MM.1S (cell line): ENCODE measurements around the gene TEX14.
"Not testable (repeated sequence)": the region's sequence is repeated elsewhere in the genome, so short reads cannot be mapped to it uniquely, and the experiment has no call there.

Experiments
- DNase-seq: peaks from one replicate; pipeline ENCODE4 v3.0.0-alpha.2; 2015
- H2AFZ ChIP-seq: fragments of 300-600 bp; sonication (generic); 2 replicates; pipeline ENCODE4 v1.6.0; 2016; ENCODE audit warnings: antibody characterized with exemption, low read length
- H3F3A ChIP-seq: fragments of 300-600 bp; sonication (generic); 2 replicates; pipeline ENCODE4 v1.6.1; 2016; ENCODE audit warnings: mild to moderate bottlenecking, antibody characterized with exemption, low read length, moderate library complexity, mixed read lengths; ENCODE audit not compliant: insufficient read depth
- H3K27ac ChIP-seq: fragments of 300-600 bp; sonication (generic); 2 replicates; pipeline ENCODE4 v1.5.1; 2016; ENCODE audit warnings: mild to moderate bottlenecking, low read length
- H3K27me3 ChIP-seq: fragments of 300-600 bp; sonication (generic); replicated peaks from 2 replicates; pipeline ENCODE4 v1.6.0; 2016; ENCODE audit warnings: low read length; ENCODE audit not compliant: insufficient read depth
- H3K36me3 ChIP-seq: fragments of 300-600 bp; sonication (generic); replicated peaks from 2 replicates; pipeline ENCODE4 v1.6.1; 2016; ENCODE audit warnings: mild to moderate bottlenecking, low read length, mixed read lengths; ENCODE audit not compliant: insufficient read depth
- H3K4me1 ChIP-seq: fragments of 300-600 bp; sonication (generic); 2 replicates; pipeline ENCODE4 v1.6.1; 2016; ENCODE audit warnings: low read length, mixed read lengths
- H3K4me2 ChIP-seq: fragments of 300-600 bp; sonication (generic); 2 replicates; pipeline ENCODE4 v1.6.0; 2016; ENCODE audit warnings: low read depth, low read length
- H3K4me3 ChIP-seq: fragments of 300-600 bp; sonication (generic); 2 replicates; pipeline ENCODE4 v1.5.1; 2016; ENCODE audit warnings: low read length, mixed read lengths
- H3K79me2 ChIP-seq: fragments of 300-600 bp; sonication (generic); 2 replicates; pipeline ENCODE4 v1.6.1; 2016; ENCODE audit warnings: mixed run types, low read length, mixed read lengths
- H3K9ac ChIP-seq: fragments of 300-600 bp; sonication (generic); 2 replicates; pipeline ENCODE4 v1.6.1; 2016; ENCODE audit warnings: low read length, mixed read lengths
- H3K9me2 ChIP-seq: fragments of 300-600 bp; sonication (generic); replicated peaks from 2 replicates; pipeline ENCODE4 v1.6.1; 2016; ENCODE audit warnings: mild to moderate bottlenecking, low read length, mixed read lengths; ENCODE audit not compliant: insufficient read depth
- H3K9me3 ChIP-seq: fragments of 300-600 bp; sonication (generic); replicated peaks from 2 replicates; pipeline ENCODE4 v1.6.1; 2016; ENCODE audit warnings: mild to moderate bottlenecking, low read length, mixed read lengths; ENCODE audit not compliant: insufficient read depth
- H4K20me1 ChIP-seq: fragments of 300-600 bp; sonication (generic); 2 replicates; pipeline ENCODE4 v1.6.1; 2016; ENCODE audit warnings: mild to moderate bottlenecking, low read length, moderate library complexity, mixed read lengths; ENCODE audit not compliant: insufficient read depth
- EZH2 ChIP-seq: fragments of 300-600 bp; sonication (generic); optimal IDR thresholded peaks from 2 replicates; pipeline ENCODE3; 2017; ENCODE audit warnings: low read depth, mild to moderate bottlenecking, antibody characterized with exemption, low read length, mixed read lengths
- EZH2phosphoT487 ChIP-seq: fragments of 300-600 bp; sonication (generic); IDR thresholded peaks from 2 replicates; pipeline ENCODE4 v1.6.1; 2018; ENCODE audit warnings: antibody characterized with exemption, low read length
- TF ChIP-seq, protein P1 (sequence below): fragments of 300-600 bp; sonication (generic); IDR thresholded peaks from 2 replicates; pipeline ENCODE4 v1.5.1; 2016; ENCODE audit warnings: antibody characterized with exemption, low read length, mixed read lengths

The TEX14 gene

DNA sequence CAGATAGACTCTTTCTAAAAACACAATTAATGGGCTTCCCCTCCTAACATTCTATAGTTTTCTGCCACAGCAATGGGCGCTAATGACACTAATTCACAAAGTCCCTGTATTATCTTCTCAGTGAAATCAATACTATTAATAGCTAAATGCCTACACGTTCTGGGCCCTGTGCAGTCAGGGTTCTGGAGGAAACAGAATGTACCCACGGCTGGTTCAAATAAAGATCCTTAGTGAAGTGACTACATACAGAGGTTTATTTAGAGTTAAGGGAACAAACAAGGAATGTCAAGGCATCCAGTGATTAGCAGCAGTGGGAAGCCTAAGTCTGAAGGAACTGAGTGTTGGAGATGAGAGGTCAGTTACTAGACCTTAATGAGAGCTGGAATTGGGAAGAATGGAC, 133.9 kb downstream of the TEX14 start:
- H3F3A ChIP-seq = no peaks in the 10 kb centered on the region
- no peak for DNase-seq
- H3K79me2 ChIP-seq = no peaks in the 10 kb centered on the region
- no peak overlapping the region for H3K4me2 ChIP-seq
- H3K36me3 ChIP-seq = no peaks in the 10 kb centered on the region
- TF ChIP-seq EZH2phosphoT487 = no peak
- no peak for TF ChIP-seq EZH2
- TF ChIP-seq, protein P1, sequence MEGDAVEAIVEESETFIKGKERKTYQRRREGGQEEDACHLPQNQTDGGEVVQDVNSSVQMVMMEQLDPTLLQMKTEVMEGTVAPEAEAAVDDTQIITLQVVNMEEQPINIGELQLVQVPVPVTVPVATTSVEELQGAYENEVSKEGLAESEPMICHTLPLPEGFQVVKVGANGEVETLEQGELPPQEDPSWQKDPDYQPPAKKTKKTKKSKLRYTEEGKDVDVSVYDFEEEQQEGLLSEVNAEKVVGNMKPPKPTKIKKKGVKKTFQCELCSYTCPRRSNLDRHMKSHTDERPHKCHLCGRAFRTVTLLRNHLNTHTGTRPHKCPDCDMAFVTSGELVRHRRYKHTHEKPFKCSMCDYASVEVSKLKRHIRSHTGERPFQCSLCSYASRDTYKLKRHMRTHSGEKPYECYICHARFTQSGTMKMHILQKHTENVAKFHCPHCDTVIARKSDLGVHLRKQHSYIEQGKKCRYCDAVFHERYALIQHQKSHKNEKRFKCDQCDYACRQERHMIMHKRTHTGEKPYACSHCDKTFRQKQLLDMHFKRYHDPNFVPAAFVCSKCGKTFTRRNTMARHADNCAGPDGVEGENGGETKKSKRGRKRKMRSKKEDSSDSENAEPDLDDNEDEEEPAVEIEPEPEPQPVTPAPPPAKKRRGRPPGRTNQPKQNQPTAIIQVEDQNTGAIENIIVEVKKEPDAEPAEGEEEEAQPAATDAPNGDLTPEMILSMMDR = no peak
- H3K27ac ChIP-seq = no peak overlapping the region
- H4K20me1 ChIP-seq = no peaks in the 10 kb centered on the region
- H3K4me1 ChIP-seq = no peaks in the 10 kb centered on the region; the same call in none of the 2 replicates
- no peak overlapping the region for H3K9ac ChIP-seq
- H3K4me3 ChIP-seq = no peak overlapping the region
- H3K27me3 ChIP-seq = no peaks in the 10 kb centered on the region
- H2AFZ ChIP-seq = no peak overlapping the region
- no peaks in the 10 kb centered on the region for H3K9me2 ChIP-seq
- H3K9me3 ChIP-seq = no peaks in the 10 kb centered on the region

DNA sequence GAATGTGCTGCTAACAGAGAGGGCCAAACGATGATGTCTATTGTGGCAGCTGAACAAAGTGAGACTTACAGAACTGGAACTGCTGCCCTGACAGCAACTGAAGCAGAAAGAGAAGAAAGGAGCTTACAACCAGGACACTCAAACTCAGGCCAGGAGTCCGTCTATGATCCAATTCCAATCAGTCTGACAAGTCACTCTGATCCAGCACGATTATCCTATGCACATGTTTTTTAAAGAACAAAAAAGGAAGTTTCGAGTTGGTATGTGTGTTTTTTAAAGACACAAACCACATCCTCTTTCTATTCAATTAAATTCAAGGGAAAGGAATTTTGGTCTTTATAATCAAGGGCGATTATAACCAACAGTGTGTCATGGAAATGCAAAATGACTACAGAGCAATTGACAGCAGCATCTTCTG, 135.0 kb downstream of the TEX14 start:
- Histone ChIP-seq H2AFZ (no peak overlapping the region), H4K20me1 (no peaks in the 10 kb centered on the region), H3K27ac (no peak overlapping the region), H3K9me2 (no peaks in the 10 kb centered on the region), H3K4me2 (no peak overlapping the region), H3K27me3 (no peaks in the 10 kb centered on the region), H3K79me2 (no peaks in the 10 kb centered on the region), H3K4me1 (no peaks in the 10 kb centered on the region; the same call in none of the 2 replicates), H3F3A (no peaks in the 10 kb centered on the region), H3K9ac (no peak overlapping the region), H3K36me3 (no peaks in the 10 kb centered on the region), H3K9me3 (no peaks in the 10 kb centered on the region), H3K4me3 (no peak overlapping the region)
- TF ChIP-seq EZH2 = no peak
- TF ChIP-seq, protein P1 = no peak
- no peak for TF ChIP-seq EZH2phosphoT487
- no peak for DNase-seq

DNA sequence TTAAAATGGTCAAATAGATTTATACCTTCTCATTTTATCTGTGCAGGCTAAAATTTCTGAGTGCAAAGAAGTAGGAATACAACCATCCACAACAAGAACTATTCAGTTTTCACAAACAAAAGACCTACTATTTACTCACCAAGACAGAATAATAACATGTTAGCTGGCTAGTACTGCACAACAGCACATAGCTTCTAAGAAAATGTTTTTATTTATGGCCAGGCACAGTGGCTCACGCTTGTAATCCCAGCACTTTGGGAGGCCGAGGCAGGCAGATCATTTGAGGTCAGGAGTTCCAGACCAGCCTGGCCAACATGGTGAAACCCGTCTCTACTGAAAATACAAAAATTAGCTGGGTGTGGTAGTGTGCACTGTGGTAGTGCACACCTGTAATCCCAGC, 136.7 kb downstream of the TEX14 start:
- not testable (repeated sequence) for H2AFZ ChIP-seq, H3K4me1 ChIP-seq, H3F3A ChIP-seq, H3K4me3 ChIP-seq, H4K20me1 ChIP-seq, H3K9me3 ChIP-seq, H3K27ac ChIP-seq, H3K4me2 ChIP-seq, H3K79me2 ChIP-seq, H3K9me2 ChIP-seq, H3K27me3 ChIP-seq, H3K9ac ChIP-seq, H3K36me3 ChIP-seq, DNase-seq

DNA sequence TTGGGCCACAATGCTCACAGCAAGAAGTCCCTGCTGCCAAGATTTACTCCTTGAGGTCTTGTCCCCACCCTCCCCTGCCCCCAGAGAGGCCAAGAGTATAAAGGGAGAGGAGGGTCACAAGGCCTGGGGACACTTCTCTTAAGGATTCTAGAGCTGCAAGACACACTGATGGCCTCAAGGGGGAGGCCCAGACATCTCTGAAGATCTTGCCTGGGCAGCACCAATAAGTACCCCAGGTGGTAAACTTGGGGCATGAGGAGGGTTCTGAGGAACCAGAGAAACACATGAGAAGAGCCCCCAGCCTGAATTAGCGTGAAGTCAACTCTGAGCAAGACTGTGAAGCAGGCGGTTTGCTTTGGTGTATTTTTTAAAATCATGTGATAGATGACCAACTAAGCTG, 150.6 kb downstream of the TEX14 start:
- H3K4me3 ChIP-seq = no peak overlapping the region
- H3K4me1 ChIP-seq = no peaks in the 10 kb centered on the region
- no peak for TF ChIP-seq EZH2
- TF ChIP-seq, protein P1 = peak; percentile 36
- H3K9ac ChIP-seq = no peak overlapping the region
- H3K4me2 ChIP-seq = no peak overlapping the region
- H3K9me3 ChIP-seq = no peaks in the 10 kb centered on the region
- no peaks in the 10 kb centered on the region for H3K36me3 ChIP-seq
- no peaks in the 10 kb centered on the region for H3K9me2 ChIP-seq
- H3K27me3 ChIP-seq = no peaks in the 10 kb centered on the region
- H3K27ac ChIP-seq = no peak overlapping the region
- peak; percentile 38 for DNase-seq
- no peak overlapping the region for H2AFZ ChIP-seq
- H3K79me2 ChIP-seq = no peaks in the 10 kb centered on the region
- no peaks in the 10 kb centered on the region for H4K20me1 ChIP-seq
- H3F3A ChIP-seq = no peaks in the 10 kb centered on the region
